ENCODE measurements around the gene PPP1R16B. TPM values are rescaled to one million over a fixed set of nuclear protein-coding genes. Genes with fewer than 3 reads are reported as not detected.

Gene PPP1R16B
- total RNA-seq, 4 donors from 2014 or later: 6.3 to 14.4 (median 9.0) TPM

DNA sequence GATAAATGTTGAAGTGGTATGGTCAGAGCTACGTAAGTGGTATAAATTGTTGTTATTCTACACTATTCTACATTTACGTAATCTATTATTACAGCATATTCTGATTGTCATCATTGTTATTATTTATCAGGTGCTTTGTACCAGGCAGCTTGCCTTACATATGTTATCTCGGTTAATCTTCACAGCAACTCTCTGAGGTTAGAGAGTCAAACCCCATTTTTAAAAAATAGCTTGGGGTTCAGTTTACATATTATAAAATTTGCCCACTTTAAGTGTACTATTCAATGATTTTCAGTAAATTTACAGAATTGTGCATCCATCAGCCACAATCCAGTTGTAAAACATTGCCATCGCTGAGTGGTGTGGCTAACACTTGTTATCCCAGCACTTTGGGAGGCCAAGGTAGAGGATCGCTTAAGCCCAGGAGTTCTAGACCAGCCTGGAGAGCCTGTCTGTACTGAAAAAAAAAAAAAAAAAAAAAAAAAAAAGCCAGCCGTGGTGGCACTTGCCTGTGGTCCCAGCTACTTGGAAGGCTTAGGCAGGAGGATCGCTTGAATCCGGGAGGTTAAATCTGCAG is 35.5 kb downstream of the PPP1R16B start:
- no peaks in the 10 kb centered on the region for H3K27me3 ChIP-seq
- WGBS, 2 donors: 83 to 84% methylated on average over 8 of the region's 8 CpGs
- H3K9me3 ChIP-seq: no peaks in the 10 kb centered on the region
- TF ChIP-seq, protein P1, sequence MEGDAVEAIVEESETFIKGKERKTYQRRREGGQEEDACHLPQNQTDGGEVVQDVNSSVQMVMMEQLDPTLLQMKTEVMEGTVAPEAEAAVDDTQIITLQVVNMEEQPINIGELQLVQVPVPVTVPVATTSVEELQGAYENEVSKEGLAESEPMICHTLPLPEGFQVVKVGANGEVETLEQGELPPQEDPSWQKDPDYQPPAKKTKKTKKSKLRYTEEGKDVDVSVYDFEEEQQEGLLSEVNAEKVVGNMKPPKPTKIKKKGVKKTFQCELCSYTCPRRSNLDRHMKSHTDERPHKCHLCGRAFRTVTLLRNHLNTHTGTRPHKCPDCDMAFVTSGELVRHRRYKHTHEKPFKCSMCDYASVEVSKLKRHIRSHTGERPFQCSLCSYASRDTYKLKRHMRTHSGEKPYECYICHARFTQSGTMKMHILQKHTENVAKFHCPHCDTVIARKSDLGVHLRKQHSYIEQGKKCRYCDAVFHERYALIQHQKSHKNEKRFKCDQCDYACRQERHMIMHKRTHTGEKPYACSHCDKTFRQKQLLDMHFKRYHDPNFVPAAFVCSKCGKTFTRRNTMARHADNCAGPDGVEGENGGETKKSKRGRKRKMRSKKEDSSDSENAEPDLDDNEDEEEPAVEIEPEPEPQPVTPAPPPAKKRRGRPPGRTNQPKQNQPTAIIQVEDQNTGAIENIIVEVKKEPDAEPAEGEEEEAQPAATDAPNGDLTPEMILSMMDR (IDR thresholded peaks at IDR 0.05): no peak
- TF ChIP-seq POLR2A (IDR thresholded peaks at IDR 0.05): no peak
- no peaks in the 10 kb centered on the region for H3K36me3 ChIP-seq
- H3K4me3 ChIP-seq (replicated peaks in 1 of 3): no peak overlapping the region
- no peak for DNase-seq
- peaks cover 0 to 6% of the 10 kb centered on the region in 2 donors for H3K4me1 ChIP-seq
- intact Hi-C loops (cut with DNase I): no loop called here
- H3K27ac ChIP-seq: no peak overlapping the region

DNA sequence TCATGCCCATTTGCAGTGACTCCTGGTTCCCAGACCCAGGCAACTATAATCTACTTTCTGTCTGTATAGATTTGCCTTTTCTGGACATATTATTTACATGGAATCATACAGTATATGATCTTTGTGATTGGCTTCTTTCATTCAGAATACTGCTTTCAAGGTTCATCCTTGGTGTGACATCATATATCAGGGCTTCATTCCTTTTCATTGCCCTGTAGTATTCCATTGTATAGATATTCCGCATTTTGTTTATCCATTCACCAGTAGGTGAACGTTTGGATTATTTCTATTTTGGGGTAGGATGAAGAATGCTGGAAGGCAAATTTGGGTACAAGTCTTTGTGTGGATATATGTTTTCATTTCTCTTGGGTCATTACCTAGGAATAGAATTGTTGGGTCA is 36.1 kb downstream of the PPP1R16B start:
- Histone ChIP-seq H3K36me3 (no peaks in the 10 kb centered on the region), H3K4me1 (peaks cover 0 to 6% of the 10 kb centered on the region in 2 donors), H3K27ac (no peak overlapping the region), H3K9me3 (no peaks in the 10 kb centered on the region), H3K4me3 (replicated peaks in 1 of 3) (no peak overlapping the region), H3K27me3 (no peaks in the 10 kb centered on the region)
- DNase-seq: no peak
- TF ChIP-seq, protein P1 (IDR thresholded peaks at IDR 0.05): no peak
- TF ChIP-seq POLR2A (IDR thresholded peaks at IDR 0.05): no peak
- intact Hi-C loops (cut with DNase I): no loop called here
- 89% methylated on average over 2 of the region's 2 CpGs for WGBS, 2 donors

DNA sequence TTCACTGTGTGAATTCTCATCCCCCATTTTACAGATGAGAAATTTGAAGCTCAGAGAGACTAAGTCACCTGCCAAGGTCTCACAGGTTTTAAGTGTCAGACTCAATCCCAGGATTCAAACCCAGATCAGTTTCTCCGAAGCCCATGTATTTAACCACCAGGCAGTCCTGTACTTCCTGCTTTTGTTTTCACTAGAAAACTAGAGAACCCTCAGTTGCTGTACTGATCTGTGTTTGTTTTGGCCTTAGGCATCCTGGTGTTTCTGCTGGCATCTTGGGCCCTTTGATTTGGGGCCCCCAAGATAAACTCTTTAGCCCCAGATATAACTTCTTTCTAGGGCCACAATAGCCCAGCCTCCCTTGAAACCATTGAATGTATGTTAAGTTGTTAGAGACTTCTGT is 36.5 kb downstream of the PPP1R16B start:
- Histone ChIP-seq H3K36me3 (no peaks in the 10 kb centered on the region), H3K27me3 (no peaks in the 10 kb centered on the region), H3K4me3 (replicated peaks in 1 of 3) (no peak overlapping the region), H3K9me3 (no peaks in the 10 kb centered on the region), H3K27ac (no peak overlapping the region), H3K4me1 (peaks cover 0 to 6% of the 10 kb centered on the region in 2 donors)
- intact Hi-C loops (cut with DNase I): no loop called here
- DNase-seq: no peak
- TF ChIP-seq, protein P1 (IDR thresholded peaks at IDR 0.05): no peak
- TF ChIP-seq POLR2A (IDR thresholded peaks at IDR 0.05): no peak
- 53 to 74% methylated on average over 1 of the region's 1 CpG for WGBS, 2 donors

DNA sequence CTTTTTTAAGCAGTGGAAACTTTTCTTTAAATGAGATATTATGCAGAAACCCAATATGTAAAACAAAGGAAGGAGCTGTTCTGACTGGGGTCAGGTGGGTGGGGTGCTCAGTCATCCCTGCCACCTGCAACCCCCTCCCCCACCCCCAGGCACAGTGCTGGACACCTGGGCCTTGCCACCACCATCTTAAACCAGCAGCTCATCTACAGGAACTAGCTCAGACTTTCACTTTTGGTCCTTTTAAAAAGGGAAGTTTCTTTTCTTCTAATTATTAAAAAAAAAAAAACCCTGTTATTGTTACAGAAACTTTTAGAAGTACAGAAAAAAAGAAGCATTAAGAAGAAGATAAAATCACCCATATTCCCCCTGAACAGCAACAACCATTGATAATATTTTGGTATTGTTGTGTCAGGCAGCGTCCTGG is 37.1 kb downstream of the PPP1R16B start:
- Histone ChIP-seq H3K4me1 (peaks cover 0 to 6% of the 10 kb centered on the region in 2 donors), H3K36me3 (no peaks in the 10 kb centered on the region), H3K27ac (no peak overlapping the region), H3K9me3 (no peaks in the 10 kb centered on the region), H3K27me3 (no peaks in the 10 kb centered on the region), H3K4me3 (replicated peaks in 1 of 3) (no peak overlapping the region)
- intact Hi-C loops (cut with DNase I): no loop called here
- DNase-seq: no peak
- WGBS, 2 donors: 72 to 93% methylated on average over 1 of the region's 1 CpG
- TF ChIP-seq, protein P1 (IDR thresholded peaks at IDR 0.05): no peak
- TF ChIP-seq POLR2A (IDR thresholded peaks at IDR 0.05): no peak

DNA sequence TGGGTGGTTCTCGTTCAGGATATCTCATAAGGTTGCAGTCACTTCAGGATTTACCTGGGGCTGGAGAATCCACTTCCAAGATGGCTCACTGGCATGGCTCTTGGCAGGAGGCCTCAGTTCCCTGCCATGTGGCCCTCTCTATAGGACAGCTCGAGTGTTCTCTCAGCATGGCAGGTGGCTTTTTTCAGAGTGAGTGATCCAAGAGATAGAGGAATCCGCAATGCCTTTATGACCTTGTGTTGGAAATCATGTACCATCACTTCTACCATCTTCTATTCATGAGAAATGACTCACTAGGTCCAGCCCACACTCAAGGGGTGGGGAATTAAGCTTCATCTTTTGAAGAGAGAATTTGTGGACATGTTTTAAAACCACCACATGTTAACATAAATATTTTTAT is 37.8 kb downstream of the PPP1R16B start:
- no peak overlapping the region for H3K27ac ChIP-seq
- WGBS, 2 donors: 83 to 93% methylated on average over 3 of the region's 3 CpGs
- DNase-seq: no peak
- no peak overlapping the region for H3K4me3 ChIP-seq (replicated peaks in 1 of 3)
- no peaks in the 10 kb centered on the region for H3K36me3 ChIP-seq
- no peaks in the 10 kb centered on the region for H3K9me3 ChIP-seq
- TF ChIP-seq, protein P1 (IDR thresholded peaks at IDR 0.05): no peak
- no peak for TF ChIP-seq POLR2A (IDR thresholded peaks at IDR 0.05)
- peaks cover 0 to 4% of the 10 kb centered on the region in 2 donors for H3K4me1 ChIP-seq
- no peaks in the 10 kb centered on the region for H3K27me3 ChIP-seq
- intact Hi-C loops (cut with DNase I): no loop called here
